ENCODE measurements around the gene DPH3.

DNA sequence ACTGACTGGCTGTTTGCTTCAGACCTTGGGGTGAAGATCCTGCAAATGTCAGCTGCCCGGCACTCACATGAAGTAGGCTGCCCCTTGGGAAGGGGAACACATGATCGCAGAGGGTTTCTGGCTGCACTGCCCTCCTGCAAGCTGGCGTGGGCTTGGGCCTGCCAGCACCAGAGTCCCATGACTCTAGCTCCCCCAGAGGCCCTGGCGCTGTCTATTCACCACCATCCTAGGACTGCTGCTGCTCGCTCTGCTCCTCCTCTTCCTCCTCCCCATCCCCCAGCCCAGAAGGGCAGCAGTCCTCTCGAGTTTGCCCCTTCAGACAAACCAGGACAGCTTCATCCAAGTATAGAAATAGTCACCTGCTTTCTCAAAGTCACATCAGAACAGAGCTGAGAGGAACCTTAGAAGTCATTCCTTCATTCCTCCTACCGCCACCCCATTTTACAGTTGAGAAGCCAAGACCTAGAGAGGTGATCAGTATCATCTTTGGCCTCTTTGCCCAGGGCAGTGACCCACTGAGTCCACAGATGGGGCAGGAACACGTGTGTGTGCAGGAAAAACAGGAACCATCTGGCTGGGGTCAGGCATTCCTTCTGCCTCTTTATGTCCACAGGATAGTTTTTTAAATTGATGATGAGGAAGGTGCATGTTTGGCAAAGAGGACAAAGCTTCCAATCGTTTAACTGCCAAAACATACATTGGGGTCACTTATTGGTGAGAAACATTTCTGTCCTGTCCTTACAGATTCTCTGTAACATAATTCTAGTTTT lies 13.2 kb downstream of the DPH3 start:
- TF ChIP-seq POLR2AphosphoS5 (IDR thresholded peaks at IDR 0.05; ENCODE audit: low read depth, low read length) (no peak), JUND (IDR thresholded peaks at IDR 0.05) (no peak), TCF12 (IDR thresholded peaks at IDR 0.05) (no peak), RAD21 (IDR thresholded peaks at IDR 0.05; ENCODE audit: low read length) (no peak), EZH2phosphoT487 (IDR thresholded peaks at IDR 0.05; ENCODE audit: borderline replicate concordance, low read depth) (no peak), SIN3A (IDR thresholded peaks at IDR 0.05; ENCODE audit: borderline replicate concordance, low read depth, low read length) (no peak), TAF1 (IDR thresholded peaks at IDR 0.05; ENCODE audit: borderline replicate concordance, low read depth, low read length) (no peak), FOXM1 (IDR thresholded peaks at IDR 0.05; ENCODE audit: low read depth) (no peak), RFX5 (IDR thresholded peaks at IDR 0.05; ENCODE audit: low read length) (no peak)
- TF ChIP-seq, protein P1, sequence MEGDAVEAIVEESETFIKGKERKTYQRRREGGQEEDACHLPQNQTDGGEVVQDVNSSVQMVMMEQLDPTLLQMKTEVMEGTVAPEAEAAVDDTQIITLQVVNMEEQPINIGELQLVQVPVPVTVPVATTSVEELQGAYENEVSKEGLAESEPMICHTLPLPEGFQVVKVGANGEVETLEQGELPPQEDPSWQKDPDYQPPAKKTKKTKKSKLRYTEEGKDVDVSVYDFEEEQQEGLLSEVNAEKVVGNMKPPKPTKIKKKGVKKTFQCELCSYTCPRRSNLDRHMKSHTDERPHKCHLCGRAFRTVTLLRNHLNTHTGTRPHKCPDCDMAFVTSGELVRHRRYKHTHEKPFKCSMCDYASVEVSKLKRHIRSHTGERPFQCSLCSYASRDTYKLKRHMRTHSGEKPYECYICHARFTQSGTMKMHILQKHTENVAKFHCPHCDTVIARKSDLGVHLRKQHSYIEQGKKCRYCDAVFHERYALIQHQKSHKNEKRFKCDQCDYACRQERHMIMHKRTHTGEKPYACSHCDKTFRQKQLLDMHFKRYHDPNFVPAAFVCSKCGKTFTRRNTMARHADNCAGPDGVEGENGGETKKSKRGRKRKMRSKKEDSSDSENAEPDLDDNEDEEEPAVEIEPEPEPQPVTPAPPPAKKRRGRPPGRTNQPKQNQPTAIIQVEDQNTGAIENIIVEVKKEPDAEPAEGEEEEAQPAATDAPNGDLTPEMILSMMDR (IDR thresholded peaks at IDR 0.05), result no peak
- TF ChIP-seq, protein P2, sequence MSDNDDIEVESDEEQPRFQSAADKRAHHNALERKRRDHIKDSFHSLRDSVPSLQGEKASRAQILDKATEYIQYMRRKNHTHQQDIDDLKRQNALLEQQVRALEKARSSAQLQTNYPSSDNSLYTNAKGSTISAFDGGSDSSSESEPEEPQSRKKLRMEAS (IDR thresholded peaks at IDR 0.05; ENCODE audit: low read depth), result no peak

Measured in SK-N-SH (cell line).